Fibroblast of skin of left biceps (primary cell): Measurements from ENCODE around the gene INSYN1.

Experiments used
- DNase-seq, 2 experiments: peaks; one replicate each; pipeline ENCODE4 v3.0.0-alpha.2; 2013; ENCODE audit warnings: low read depth in 2 of 2

The INSYN1 gene

GRCh38 chr15:73777741-73778140 lies 24.6 kb upstream of the INSYN1 start:
- DNase-seq: no peak

DNA sequence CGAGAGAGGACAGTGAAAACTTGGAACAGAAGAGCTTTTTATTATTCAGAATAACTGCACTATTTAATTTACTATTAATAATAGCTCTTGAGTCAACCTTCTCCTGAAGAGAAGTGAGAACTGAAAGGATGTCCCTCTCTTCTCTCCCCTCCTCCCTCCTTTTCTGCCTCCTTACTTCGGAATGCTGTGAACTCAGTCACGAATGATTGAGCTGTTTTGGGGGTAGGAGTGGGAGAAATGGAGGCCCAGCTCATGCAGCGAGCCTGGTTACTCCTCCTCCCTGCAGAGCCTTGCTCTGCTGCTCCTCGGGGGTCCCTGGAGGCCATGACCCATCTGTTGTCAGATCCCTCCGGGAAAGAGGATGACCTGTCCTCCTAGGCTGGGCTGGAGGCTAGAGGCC lies 20.3 kb upstream of the INSYN1 start:
- no peak for DNase-seq

- no peak for DNase-seq
Measured at GRCh38 chr15:73771385-73772045, 18.4 kb upstream of the INSYN1 start.

GRCh38 chr15:73770050-73770449 lies 16.9 kb upstream of the INSYN1 start:
- DNase-seq: no peak

DNA sequence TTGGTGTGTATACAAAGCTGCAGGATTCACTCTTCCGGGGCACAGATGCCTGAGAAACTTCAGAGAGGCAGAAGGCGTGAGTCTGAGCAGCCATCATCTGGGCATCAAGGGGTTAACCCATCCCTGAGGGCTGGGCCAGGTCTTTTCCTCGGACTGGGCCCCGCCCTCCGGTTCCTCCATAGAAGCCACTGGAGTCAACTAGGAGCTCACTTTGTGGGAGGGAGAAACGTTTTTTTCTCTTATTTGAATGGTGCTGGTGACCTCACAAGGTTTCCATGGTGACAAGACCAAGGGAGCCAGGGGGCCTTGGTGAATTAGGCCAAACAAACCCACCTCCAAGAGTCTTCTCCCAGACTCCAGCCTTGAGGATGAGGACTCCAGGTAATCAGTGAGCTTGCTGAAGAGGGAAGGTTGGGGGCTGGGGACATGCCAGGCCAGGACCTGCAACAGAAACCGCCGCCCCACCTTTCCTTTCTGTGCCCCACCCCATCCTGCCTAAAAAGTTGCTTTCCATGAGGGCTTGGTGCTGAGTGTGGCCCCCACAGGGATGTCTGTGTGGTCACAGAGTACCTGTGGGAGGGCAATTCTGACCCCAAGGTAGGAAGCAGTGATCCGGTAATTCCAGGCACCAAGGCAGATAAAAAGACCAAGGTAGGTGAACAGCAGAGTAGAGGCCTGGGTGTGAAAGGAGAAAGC lies 14.8 kb upstream of the INSYN1 start:
- DNase-seq: no peak

GRCh38 chr15:73766598-73766997 lies 13.4 kb upstream of the INSYN1 start:
- DNase-seq: no peak

DNA sequence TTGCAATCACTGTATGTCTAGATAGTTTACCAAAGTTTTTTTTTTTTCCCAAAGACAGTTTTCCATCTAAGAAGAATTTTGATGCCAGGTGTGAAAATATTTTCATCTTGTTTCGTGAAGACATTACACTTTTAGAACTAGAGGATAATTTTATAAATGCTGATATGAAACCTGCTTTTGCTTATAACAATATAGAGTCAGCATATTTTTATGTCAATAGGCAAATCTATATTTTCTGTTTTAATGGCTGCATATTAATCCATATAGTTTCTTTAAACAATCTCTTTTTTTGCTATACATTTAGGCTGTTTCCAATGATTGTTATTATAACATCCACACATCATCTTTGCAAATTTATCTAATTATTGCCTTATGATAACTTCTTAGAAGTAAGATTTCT lies 12.6 kb upstream of the INSYN1 start:
- no peak for DNase-seq

GRCh38 chr15:73763931-73764330 lies 10.8 kb upstream of the INSYN1 start:
- DNase-seq: no peak

DNA sequence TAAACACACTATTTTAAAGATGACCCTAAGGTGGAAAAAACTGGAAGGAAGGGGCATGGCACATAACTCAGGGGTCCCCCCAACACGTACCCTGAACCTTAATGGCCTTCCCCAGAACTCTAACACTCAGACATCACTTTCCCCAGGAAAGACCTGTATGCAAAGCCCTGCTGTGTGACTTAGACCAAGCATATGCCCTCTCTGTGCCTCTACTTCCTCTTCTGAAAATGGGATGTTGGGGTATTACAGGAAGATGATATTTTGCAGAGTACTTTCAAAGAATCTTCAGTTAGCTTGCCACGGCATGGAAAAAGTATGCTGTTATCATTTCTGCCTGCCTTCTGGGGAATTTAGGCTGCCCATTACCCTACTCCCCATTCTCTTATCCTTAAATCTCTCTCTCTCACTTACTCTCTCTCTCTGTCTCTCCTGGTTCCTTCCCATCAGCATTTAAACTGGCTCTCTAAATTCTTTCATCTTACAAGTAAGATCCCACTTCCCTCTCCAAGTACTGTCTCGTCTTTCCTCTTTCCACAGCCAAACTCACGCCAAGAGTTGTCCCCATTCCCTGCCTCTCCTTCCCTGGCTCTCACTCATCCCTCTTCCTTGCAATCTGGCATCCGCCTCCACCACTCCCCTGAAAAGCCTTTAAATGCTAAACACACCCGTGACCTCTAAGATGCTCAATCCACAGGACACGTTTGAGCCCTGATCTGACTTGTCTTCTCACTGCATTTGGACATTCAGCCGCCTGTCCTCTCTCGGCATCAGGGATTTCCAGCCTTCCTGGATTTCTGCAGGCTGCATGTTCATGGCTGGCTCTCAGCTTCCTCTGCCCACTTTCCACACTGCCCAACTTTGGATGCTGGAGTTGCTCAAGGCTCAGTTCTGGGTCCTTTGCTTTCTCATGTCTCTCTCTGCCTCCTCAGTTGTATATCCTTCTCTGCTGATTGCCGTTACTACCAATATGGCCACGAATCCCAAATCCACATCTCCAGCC lies 7.5 kb upstream of the INSYN1 start:
- no peak for DNase-seq

DNA sequence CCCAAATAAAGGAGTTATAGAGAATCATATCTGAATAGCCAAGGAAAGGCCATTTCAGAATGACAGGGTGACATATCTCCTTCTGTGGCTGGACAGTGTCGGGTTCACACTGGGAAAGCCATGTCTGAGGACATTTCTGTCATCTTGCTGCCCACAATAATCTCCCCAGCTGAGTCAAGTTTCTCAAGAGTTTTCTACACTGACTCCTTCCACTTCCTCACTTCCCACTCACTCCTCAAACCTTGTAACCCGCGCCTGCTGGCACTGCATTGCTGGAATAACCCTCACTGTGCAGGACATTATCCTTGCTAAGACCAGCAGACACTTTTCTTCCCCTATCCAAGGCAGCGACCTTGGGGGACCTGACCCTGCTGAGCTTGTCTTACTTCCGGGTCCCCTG lies 5.3 kb upstream of the INSYN1 start:
- no peak for DNase-seq

DNA sequence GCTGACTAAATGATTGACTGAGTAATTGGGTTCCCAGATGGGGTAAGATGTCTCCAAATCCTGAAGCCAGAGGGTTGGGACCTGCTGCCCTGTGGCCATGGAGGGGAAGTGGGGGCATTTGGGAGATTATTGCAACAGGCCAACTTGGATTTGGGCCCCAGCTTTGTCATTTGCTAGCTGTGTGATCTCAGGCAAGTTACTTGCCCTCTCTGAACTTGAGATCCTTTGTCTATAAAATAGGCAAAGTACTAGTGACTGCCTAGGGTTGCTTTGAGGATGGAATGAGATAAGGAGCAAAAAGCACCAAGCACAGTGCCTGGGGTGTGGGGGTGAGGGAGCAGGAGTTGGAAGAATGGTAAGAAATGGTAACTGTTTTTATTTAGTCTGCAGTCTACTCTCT lies 4.4 kb upstream of the INSYN1 start:
- DNase-seq: no peak

GRCh38 chr15:73756947-73757513 lies 3.9 kb upstream of the INSYN1 start:
- DNase-seq: no peak

- no peak for DNase-seq
Measured at GRCh38 chr15:73756390-73756789, 3.2 kb upstream of the INSYN1 start.

DNA sequence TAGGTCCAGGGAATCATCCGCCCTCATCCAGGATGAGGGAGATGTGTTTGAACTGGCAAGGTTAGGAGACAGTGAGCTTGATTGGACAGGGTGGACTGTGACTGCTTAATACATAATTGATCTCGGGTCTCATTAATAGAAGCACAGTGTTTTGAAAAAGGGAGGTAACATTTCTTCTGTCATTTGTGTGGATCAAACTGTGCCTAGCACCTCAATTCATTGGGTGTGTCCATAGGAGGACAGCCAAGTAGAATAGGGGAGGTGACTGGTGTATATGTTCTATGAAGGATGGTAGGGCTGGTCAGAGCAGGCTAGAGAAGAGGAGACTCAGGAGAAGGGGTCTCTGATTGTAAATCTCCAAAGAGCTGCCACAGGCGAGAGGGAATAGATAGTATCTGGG lies 2.8 kb upstream of the INSYN1 start:
- no peak for DNase-seq

DNA sequence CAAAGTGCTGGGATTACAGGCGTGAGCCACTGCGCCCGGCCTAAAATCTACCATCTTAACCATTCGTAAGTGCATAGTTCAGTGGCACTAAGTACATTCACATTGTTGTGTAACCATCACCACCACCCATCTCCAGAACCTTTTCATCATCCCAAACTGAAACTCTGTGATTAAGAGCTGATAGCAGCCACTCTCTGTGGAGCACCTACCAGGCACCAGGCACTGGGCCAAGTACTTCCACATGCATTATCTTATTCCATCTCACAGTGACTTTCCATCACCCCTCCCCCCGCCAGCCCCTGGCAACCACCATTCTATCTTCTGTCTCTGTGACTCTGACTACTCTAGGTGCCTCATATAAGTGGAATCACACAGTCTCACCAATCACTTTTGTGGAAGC lies 2.3 kb upstream of the INSYN1 start:
- DNase-seq: no peak

DNA sequence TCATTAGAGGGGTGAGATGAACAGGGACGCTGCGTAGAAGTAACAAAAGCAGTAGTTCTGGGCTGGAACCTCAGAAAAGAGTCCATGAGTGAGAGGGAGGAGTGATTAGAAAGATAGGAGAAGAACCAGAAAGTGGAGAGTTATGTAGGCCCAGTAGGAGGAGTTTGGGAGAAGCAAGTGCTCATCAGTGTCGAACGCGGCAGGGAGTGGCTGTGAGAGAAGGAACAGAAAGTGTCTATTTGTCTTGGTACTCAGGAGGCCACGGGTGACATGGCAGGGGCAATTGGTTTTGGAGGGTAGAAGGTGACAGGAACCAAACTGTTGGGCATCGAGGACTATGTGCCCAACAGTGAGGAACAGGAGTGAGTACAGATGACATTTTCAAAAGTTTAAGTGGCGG lies 1.3 kb upstream of the INSYN1 start:
- no peak for DNase-seq

DNA sequence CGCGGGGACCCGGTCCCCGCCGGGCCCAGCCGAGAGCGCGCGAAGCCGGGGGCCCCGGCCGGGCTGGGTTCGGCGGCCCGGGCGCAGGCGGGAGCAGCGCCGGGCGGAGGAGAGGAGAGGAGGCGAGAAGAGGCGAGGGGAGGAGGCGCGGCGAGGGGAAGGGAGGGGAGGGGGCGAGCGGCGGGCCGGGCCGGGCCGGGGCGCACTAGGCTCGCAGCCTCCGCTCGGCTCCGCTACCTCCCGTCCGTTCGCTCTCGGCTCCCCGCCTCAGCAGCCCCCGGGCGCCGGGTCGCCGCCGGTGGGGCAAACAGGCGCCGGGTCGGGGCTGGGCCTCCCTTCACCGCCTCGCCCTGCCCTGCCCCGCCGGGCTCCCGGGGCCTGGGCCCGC lies 351 bp downstream of the INSYN1 start:
- DNase-seq: no peak

DNA sequence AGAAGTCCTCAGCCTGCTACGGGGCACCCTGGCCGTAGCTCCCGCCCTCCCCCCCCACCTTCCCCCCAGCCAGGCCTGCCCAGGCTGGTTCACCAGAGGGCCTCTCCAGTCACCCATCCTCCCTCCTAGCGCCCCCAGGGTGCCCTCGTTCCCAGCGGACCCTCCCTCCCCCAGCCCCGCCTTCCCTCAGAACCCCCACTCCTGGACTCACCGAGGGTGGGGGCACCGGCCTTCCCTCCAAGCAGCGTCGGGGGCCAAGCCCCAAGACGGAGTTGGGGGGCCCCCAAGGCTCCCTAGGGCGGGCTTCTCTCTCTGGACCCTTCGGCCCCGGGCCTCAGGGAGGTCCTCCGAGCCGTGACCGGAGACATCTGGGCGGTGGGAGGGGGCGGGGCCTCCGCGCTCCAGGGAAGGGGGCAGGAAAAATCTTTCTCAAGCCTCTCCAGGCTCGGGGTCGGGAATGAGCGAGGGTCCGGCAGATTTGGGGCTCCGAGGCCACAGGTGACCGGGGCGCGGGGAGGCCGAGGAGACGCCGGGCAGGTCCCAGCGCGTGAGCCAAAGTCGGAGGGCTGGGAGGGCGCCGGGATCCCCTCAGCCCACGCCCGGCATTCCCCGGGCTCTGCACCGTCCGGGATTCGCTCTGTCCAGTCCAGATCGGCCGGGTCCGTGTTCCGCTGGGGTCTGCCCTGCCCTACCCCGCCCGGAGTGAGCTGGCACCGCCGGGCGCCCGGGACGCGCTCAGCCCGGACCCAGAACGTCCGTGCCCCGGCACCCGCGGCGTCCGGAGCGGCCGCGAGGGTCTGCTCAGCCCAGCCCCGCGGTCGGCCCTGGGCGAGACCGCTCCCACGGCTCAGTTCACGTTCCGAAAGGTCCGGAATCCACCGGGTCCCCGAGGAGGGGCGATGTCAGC lies 999 bp downstream of the INSYN1 start:
- DNase-seq: no peak

DNA sequence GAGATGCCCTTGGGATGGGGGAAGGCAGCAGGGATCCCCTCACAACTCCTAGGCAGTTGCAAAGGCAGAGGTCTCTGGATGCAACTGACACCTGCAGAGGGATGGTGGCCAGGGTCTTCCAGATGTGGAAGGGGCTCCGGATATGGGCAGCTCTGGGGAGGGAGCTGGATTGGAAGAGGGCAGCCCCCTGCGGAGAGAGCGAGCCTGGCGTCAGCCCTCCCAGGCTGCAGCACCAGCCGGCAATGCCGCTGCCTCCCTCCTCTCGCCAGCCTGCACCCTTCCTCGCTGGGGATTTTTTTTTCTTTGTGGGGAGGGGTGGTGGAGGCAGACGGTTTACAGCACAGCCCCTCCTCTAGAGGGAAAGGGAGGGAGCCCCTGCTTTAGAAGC lies 1.6 kb downstream of the INSYN1 start:
- no peak for DNase-seq

DNA sequence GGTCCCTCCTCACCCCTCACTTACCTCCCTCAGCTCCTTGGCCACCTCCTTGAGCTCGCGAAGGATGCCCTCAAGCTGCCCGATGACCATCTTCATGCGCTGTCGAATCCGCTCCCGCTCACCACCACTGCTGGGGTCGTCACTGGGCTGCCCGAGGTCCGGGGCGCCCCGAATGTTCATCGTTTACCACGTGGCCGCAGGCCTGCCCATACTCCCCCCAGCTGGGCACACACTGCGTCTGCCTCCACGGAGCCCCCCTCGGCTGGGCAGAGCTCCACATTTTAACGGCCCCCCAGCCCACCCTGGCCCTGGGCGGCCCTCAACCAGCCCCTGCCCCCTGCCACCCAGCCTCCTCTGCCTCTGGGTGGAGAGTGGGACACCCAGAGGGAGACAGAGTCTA lies 2.2 kb downstream of the INSYN1 start:
- DNase-seq: no peak

- no peak for DNase-seq
Measured at GRCh38 chr15:73750438-73750837, 2.7 kb downstream of the INSYN1 start.
